ENCODE data around the gene ZNF142.
A peak's percentile ranks its signal among the peaks of the same experiment; 100 is the strongest.
"Not testable (repeated sequence)": the region's sequence is repeated elsewhere in the genome, so short reads cannot be mapped to it uniquely, and the experiment has no call there.

Gene ZNF142

GRCh38 chr2:218659258-218659987 lies at the start of gene ZNF142, which contains the start of gene BCS1L:
Gene ZNF142, minus strand, starts transcription at chr2:218659623. Its CDS starts 3,194 bp downstream, at chr2:218656429.
Gene BCS1L, plus strand, starts transcription at chr2:218659683. Its CDS starts 1,305 bp downstream, at chr2:218660988.
- peaks cover 37 to 44% of the 10 kb centered on the region in 2 donors for H3K36me3 ChIP-seq (ENCODE audit: control insufficient read depth in 1 of 2, insufficient read depth in 2 of 2, low read length in 2 of 2)
- H3K4me3 ChIP-seq (ENCODE audit: low read depth in 1 of 2, low read length in 2 of 2) = peak within 1 kb of the TSS; percentile 75 to 93
- no peaks in the 10 kb centered on the region for H3K27me3 ChIP-seq (ENCODE audit: low read depth, low read length)
- no peaks in the 10 kb centered on the region for H3K9me3 ChIP-seq (ENCODE audit: control insufficient read depth in 1 of 2, low read length in 2 of 2)
- H3K4me1 ChIP-seq (ENCODE audit: control insufficient read depth in 1 of 2, insufficient read depth in 2 of 2, low read length in 2 of 2) = peaks cover 0 to 17% of the 10 kb centered on the region in 2 donors
- H3K27ac ChIP-seq (ENCODE audit: low read length) = peak within 1 kb of the TSS; percentile 28

DNA sequence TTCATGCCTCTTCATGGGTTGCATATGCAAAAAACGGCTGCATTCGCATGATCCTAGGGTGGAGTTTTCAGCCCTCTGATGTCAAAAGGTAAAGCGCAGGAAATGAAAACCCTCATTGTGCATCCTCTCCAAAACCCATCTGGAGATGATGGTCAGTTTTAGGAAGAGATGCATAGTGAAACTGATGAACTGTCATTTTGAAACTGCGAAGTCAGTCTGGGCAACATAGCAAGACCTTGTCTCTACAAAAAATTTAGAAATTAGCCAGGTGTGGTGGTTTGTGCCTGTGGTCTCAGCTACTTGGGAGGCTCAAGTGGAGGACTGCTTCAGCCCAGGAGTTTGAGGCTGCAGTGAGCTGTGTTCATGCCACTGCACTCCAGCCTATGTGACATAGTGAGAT lies 48.7 kb upstream of the ZNF142 start:
- Histone ChIP-seq H3K4me3 (ENCODE audit: low read depth in 1 of 2, low read length in 2 of 2) (no peak overlapping the region), H3K4me1 (ENCODE audit: control insufficient read depth in 1 of 2, insufficient read depth in 2 of 2, low read length in 2 of 2) (peaks cover 0 to 8% of the 10 kb centered on the region in 2 donors), H3K27me3 (ENCODE audit: low read depth, low read length) (no peaks in the 10 kb centered on the region), H3K27ac (ENCODE audit: low read length) (no peak overlapping the region), H3K9me3 (ENCODE audit: control insufficient read depth in 1 of 2, low read length in 2 of 2) (no peaks in the 10 kb centered on the region), H3K36me3 (ENCODE audit: control insufficient read depth in 1 of 2, insufficient read depth in 2 of 2, low read length in 2 of 2) (peaks cover 0 to 6% of the 10 kb centered on the region in 2 donors)

GRCh38 chr2:218703341-218703740 lies 43.9 kb upstream of the ZNF142 start:
- peaks cover 0 to 20% of the 10 kb centered on the region in 2 donors for H3K36me3 ChIP-seq (ENCODE audit: control insufficient read depth in 1 of 2, insufficient read depth in 2 of 2, low read length in 2 of 2)
- H3K27ac ChIP-seq (ENCODE audit: low read length) = no peak overlapping the region
- no peak overlapping the region for H3K4me3 ChIP-seq (ENCODE audit: low read depth in 1 of 2, low read length in 2 of 2)
- H3K27me3 ChIP-seq (ENCODE audit: low read depth, low read length) = no peaks in the 10 kb centered on the region
- H3K9me3 ChIP-seq (ENCODE audit: control insufficient read depth in 1 of 2, low read length in 2 of 2) = no peaks in the 10 kb centered on the region
- no peaks in the 10 kb centered on the region for H3K4me1 ChIP-seq (ENCODE audit: control insufficient read depth in 1 of 2, insufficient read depth in 2 of 2, low read length in 2 of 2)

DNA sequence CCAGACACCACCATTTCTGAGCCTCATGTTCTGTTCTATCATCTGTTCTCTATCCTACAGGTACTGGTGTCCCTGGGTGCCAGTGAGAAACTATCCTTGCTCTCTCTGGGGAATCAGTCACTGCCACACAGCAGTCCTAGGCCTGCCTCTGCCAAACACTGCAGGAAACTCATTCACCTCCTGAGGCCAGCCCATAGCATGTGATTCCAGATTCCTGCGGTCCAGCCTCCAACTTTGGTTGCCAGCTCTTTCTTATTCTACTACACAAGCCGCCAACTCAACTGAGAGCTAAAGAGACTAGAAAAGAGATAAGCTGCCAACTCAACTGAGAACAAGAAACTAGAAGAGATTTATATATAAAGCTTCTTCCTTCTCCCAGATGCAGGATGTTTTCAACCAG lies 42.4 kb upstream of the ZNF142 start:
- H3K4me1 ChIP-seq (ENCODE audit: control insufficient read depth in 1 of 2, insufficient read depth in 2 of 2, low read length in 2 of 2) = no peaks in the 10 kb centered on the region
- H3K27me3 ChIP-seq (ENCODE audit: low read depth, low read length) = no peaks in the 10 kb centered on the region
- no peak overlapping the region for H3K27ac ChIP-seq (ENCODE audit: low read length)
- no peaks in the 10 kb centered on the region for H3K9me3 ChIP-seq (ENCODE audit: control insufficient read depth in 1 of 2, low read length in 2 of 2)
- H3K4me3 ChIP-seq (ENCODE audit: low read depth in 1 of 2, low read length in 2 of 2) = no peak overlapping the region
- peaks cover 0 to 35% of the 10 kb centered on the region in 2 donors for H3K36me3 ChIP-seq (ENCODE audit: control insufficient read depth in 1 of 2, insufficient read depth in 2 of 2, low read length in 2 of 2)

DNA sequence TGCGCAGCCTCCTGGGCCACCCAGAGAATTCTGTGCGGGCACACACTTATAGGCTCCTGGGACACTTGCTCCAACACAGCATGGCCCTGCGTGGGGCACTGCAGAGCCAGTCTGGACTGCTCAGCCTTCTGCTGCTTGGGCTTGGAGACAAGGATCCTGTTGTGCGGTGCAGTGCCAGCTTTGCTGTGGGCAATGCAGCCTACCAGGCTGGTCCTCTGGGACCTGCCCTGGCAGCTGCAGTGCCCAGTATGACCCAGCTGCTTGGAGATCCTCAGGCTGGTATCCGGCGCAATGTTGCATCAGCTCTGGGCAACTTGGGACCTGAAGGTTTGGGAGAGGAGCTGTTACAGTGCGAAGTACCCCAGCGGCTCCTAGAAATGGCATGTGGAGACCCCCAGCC lies 39.5 kb upstream of the ZNF142 start:
- Histone ChIP-seq H3K27ac (ENCODE audit: low read length) (no peak overlapping the region), H3K27me3 (ENCODE audit: low read depth, low read length) (no peaks in the 10 kb centered on the region), H3K4me3 (ENCODE audit: low read depth in 1 of 2, low read length in 2 of 2) (no peak overlapping the region), H3K9me3 (ENCODE audit: control insufficient read depth in 1 of 2, low read length in 2 of 2) (no peaks in the 10 kb centered on the region), H3K36me3 (ENCODE audit: control insufficient read depth in 1 of 2, insufficient read depth in 2 of 2, low read length in 2 of 2) (peaks cover 7 to 46% of the 10 kb centered on the region in 2 donors), H3K4me1 (ENCODE audit: control insufficient read depth in 1 of 2, insufficient read depth in 2 of 2, low read length in 2 of 2) (no peaks in the 10 kb centered on the region)

DNA sequence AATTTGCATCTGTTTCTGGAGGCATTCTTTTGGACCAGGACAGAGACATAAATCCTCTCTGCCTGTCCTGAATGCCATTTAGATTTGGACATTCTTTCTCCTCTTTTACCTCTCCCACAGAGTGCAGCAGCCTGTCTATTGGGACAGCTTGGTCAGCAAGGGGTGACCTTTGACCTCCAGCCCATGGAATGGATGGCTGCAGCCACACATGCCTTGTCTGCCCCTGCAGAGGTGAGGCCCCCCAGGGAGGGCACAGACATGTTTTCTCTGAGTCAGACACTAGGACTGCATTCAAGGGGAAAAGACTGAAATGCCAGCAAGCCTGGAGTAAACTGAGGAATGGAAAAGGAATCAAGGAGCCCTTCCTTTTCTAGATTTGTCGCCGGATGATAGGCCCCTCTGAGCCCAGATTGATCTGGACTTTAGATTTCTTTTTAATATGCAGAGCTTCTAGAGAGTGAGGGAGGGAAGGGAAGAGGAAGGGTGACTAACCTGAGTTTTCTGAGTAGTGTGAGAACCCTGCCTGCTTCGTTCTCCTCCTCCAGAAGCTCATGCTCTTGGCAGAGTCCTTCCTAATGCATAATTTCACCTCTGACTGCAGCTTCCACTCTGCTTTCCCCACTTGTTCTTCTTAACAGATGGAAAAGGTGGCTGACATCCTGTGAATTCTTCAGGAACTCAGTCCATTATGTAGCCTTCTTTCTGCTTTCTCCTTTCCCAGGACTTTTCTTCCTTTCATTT lies 35.2 kb upstream of the ZNF142 start:
- peaks cover 27 to 67% of the 10 kb centered on the region in 2 donors for H3K36me3 ChIP-seq (ENCODE audit: control insufficient read depth in 1 of 2, insufficient read depth in 2 of 2, low read length in 2 of 2)
- no peaks in the 10 kb centered on the region for H3K4me1 ChIP-seq (ENCODE audit: control insufficient read depth in 1 of 2, insufficient read depth in 2 of 2, low read length in 2 of 2)
- H3K9me3 ChIP-seq (ENCODE audit: control insufficient read depth in 1 of 2, low read length in 2 of 2) = no peaks in the 10 kb centered on the region
- H3K27me3 ChIP-seq (ENCODE audit: low read depth, low read length) = no peaks in the 10 kb centered on the region
- no peak overlapping the region for H3K27ac ChIP-seq (ENCODE audit: low read length)
- H3K4me3 ChIP-seq (ENCODE audit: low read depth in 1 of 2, low read length in 2 of 2) = no peak overlapping the region

DNA sequence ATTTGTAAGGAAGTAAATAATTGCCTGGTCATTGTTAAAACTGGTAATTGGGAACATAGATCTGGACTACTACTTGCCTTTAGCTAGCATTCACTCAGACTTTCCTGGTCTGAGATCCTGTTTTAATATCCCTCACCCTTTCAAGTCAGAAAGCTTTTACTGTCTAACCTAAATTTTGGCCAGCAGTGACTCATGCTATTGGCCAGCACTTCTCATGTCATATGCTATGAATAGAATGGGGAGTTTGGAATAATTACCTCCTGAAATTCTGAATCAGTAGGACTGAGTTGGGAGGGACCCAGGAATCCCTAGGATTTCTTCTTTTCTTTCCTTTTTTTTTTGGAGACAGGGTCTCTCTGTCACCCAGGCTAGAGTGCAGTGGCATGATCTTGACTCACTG lies 31.8 kb upstream of the ZNF142 start:
- Histone ChIP-seq H3K27me3 (ENCODE audit: low read depth, low read length) (no peaks in the 10 kb centered on the region), H3K36me3 (ENCODE audit: control insufficient read depth in 1 of 2, insufficient read depth in 2 of 2, low read length in 2 of 2) (peaks cover 27 to 42% of the 10 kb centered on the region in 2 donors), H3K4me1 (ENCODE audit: control insufficient read depth in 1 of 2, insufficient read depth in 2 of 2, low read length in 2 of 2) (no peaks in the 10 kb centered on the region), H3K9me3 (ENCODE audit: control insufficient read depth in 1 of 2, low read length in 2 of 2) (no peaks in the 10 kb centered on the region), H3K4me3 (ENCODE audit: low read depth in 1 of 2, low read length in 2 of 2) (no peak overlapping the region), H3K27ac (ENCODE audit: low read length) (no peak overlapping the region)

DNA sequence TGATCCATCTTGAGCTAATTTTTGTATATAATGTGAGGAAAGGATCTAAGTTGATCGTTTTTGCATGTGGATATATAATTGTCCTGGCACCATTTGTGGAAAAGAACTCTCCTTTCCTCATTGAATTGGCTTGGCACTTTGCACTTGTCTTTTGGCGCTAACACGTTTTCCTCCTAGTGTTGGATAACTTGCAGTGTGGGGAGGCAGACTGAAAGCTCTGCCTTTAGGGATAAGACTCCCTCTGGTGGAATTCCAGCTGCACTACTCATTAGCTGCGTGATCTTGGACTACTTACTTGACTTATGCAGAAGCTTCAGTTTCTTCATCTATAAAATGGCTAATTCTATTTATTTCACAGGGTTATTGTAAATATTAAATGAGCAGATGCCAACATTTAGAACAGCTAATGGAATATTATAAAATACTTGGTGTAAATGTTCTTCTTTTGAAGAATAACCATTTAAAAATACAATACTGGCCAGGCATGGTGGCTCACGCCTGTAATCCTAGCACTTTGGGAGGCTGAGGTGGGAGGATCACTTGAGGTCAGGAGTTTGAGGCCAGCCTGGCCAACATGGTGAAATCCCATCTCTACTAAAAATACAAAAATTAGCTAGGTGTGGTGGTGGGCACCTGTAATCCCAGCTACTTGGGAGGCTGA lies 28.1 kb upstream of the ZNF142 start:
- H3K36me3 ChIP-seq (ENCODE audit: control insufficient read depth in 1 of 2, insufficient read depth in 2 of 2, low read length in 2 of 2) = peaks cover 20% of the 10 kb centered on the region in 2 donors

GRCh38 chr2:218680061-218680460 lies 20.6 kb upstream of the ZNF142 start:
- no peak overlapping the region for H3K27ac ChIP-seq (ENCODE audit: low read length)
- H3K9me3 ChIP-seq (ENCODE audit: control insufficient read depth in 1 of 2, low read length in 2 of 2) = no peaks in the 10 kb centered on the region
- no peak overlapping the region for H3K4me3 ChIP-seq (ENCODE audit: low read depth in 1 of 2, low read length in 2 of 2)
- peaks cover 10 to 32% of the 10 kb centered on the region in 2 donors for H3K36me3 ChIP-seq (ENCODE audit: control insufficient read depth in 1 of 2, insufficient read depth in 2 of 2, low read length in 2 of 2)
- H3K27me3 ChIP-seq (ENCODE audit: low read depth, low read length) = no peaks in the 10 kb centered on the region
- no peaks in the 10 kb centered on the region for H3K4me1 ChIP-seq (ENCODE audit: control insufficient read depth in 1 of 2, insufficient read depth in 2 of 2, low read length in 2 of 2)

More for the DNA sequence above, 28.1 kb upstream of the ZNF142 start:
- not testable (repeated sequence) for H3K4me3 ChIP-seq (ENCODE audit: low read depth in 1 of 2, low read length in 2 of 2); H3K4me1 ChIP-seq (ENCODE audit: control insufficient read depth in 1 of 2, insufficient read depth in 2 of 2, low read length in 2 of 2); H3K27ac ChIP-seq (ENCODE audit: low read length); H3K27me3 ChIP-seq (ENCODE audit: low read depth, low read length); H3K9me3 ChIP-seq (ENCODE audit: control insufficient read depth in 1 of 2, low read length in 2 of 2)

DNA sequence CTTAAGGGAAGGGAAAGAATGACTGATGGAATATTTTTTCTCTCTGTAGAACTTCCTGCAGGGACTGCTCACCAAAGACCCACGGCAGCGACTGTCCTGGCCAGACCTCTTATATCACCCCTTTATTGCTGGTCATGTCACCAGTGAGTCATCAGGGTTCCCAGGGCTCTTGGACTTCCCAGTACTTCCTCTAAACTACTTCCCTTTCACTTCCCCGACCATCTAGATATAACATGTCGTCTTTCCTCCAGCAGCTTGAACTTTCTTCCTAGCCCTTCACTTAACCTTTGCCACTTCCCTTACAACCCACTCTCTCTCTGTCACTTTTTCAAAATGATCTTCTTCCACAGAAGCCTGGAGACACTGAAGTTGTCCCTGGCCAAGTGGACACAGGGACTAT lies 19.7 kb upstream of the ZNF142 start:
- no peaks in the 10 kb centered on the region for H3K4me1 ChIP-seq (ENCODE audit: control insufficient read depth in 1 of 2, insufficient read depth in 2 of 2, low read length in 2 of 2)
- no peaks in the 10 kb centered on the region for H3K9me3 ChIP-seq (ENCODE audit: control insufficient read depth in 1 of 2, low read length in 2 of 2)
- no peaks in the 10 kb centered on the region for H3K27me3 ChIP-seq (ENCODE audit: low read depth, low read length)
- H3K4me3 ChIP-seq (ENCODE audit: low read depth in 1 of 2, low read length in 2 of 2) = no peak overlapping the region
- peaks cover 5 to 32% of the 10 kb centered on the region in 2 donors for H3K36me3 ChIP-seq (ENCODE audit: control insufficient read depth in 1 of 2, insufficient read depth in 2 of 2, low read length in 2 of 2)
- H3K27ac ChIP-seq (ENCODE audit: low read length) = no peak overlapping the region
